WTC11 (cell line): ENCODE results near the gene ARHGEF38.

ENCODE experiments used
- ATF2 ChIP-seq: sonication (generic); formaldehyde crosslinking; IDR thresholded peaks from 2 replicates; pipeline ENCODE4 v1.8.1; 2022; ENCODE audit warnings: low read depth, missing genetic modification reagents, borderline replicate concordance
- CTCF ChIP-seq: fragments of 200-600 bp; IDR thresholded peaks from 2 replicates; pipeline ENCODE4 v1.8.0; 2022; ENCODE audit warnings: antibody characterized with exemption
- ETV6 ChIP-seq: sonication (generic); formaldehyde crosslinking; IDR thresholded peaks from 2 replicates; pipeline ENCODE4 v1.8.1; 2022; ENCODE audit warnings: mild to moderate bottlenecking, missing genetic modification reagents
- ZNF121 ChIP-seq: sonication (generic); formaldehyde crosslinking; IDR thresholded peaks from 2 replicates; pipeline ENCODE4 v1.8.0; 2023; ENCODE audit warnings: missing genetic modification reagents
- ZNF281 ChIP-seq: sonication (generic); formaldehyde crosslinking; IDR thresholded peaks from 2 replicates; pipeline ENCODE4 v1.8.0; 2023; ENCODE audit warnings: mild to moderate bottlenecking, missing genetic modification reagents
- ZNF317 ChIP-seq: sonication (generic); formaldehyde crosslinking; IDR thresholded peaks from 2 replicates; pipeline ENCODE4 v1.8.1; 2023; ENCODE audit warnings: low read depth, mild to moderate bottlenecking, moderate library complexity, missing genetic modification reagents, borderline replicate concordance
- TF ChIP-seq, protein P1 (sequence below): sonication (generic); formaldehyde crosslinking; IDR thresholded peaks from 2 replicates; pipeline ENCODE4 v1.8.1; 2023; ENCODE audit warnings: mild to moderate bottlenecking, moderate library complexity, missing genetic modification reagents
- TF ChIP-seq, protein P2 (sequence below): fragments of 250-450 bp; sonication (Bioruptor Pico); IDR thresholded peaks from 2 replicates; pipeline ENCODE4 v1.9.0; 2021; ENCODE audit warnings: mild to moderate bottlenecking, borderline replicate concordance

DNA sequence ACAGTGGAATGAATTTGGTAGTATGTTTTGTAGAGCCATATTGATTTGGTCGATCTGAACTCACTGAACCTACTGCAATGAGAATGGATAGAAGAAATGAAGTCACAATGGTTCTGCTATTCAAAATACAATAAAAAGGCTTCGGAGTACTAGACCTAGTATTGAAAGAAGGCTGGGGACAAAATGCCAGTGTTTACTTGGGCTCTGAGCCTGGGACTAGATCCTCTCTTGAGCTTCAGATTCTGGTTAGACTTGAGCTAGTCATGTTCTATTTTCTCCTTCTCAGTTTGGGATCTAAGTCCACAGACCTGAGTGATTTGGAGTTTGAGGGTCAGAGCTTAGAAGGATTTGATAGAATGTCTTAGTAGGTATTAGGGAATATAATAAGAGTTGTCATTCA lies 146.2 kb downstream of the ARHGEF38 start:
- TF ChIP-seq CTCF (no peak), ATF2 (CRISPR knock-in tag) (no peak), ZNF121 (CRISPR knock-in tag) (no peak), ETV6 (CRISPR knock-in tag) (no peak), ZNF281 (no peak), ZNF317 (CRISPR knock-in tag) (no peak)
- TF ChIP-seq, protein P1, sequence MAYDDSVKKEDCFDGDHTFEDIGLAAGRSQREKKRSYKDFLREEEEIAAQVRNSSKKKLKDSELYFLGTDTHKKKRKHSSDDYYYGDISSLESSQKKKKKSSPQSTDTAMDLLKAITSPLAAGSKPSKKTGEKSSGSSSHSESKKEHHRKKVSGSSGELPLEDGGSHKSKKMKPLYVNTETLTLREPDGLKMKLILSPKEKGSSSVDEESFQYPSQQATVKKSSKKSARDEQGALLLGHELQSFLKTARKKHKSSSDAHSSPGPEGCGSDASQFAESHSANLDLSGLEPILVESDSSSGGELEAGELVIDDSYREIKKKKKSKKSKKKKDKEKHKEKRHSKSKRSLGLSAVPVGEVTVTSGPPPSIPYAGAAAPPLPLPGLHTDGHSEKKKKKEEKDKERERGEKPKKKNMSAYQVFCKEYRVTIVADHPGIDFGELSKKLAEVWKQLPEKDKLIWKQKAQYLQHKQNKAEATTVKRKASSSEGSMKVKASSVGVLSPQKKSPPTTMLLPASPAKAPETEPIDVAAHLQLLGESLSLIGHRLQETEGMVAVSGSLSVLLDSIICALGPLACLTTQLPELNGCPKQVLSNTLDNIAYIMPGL (CRISPR knock-in tag), result no peak
- TF ChIP-seq, protein P2, sequence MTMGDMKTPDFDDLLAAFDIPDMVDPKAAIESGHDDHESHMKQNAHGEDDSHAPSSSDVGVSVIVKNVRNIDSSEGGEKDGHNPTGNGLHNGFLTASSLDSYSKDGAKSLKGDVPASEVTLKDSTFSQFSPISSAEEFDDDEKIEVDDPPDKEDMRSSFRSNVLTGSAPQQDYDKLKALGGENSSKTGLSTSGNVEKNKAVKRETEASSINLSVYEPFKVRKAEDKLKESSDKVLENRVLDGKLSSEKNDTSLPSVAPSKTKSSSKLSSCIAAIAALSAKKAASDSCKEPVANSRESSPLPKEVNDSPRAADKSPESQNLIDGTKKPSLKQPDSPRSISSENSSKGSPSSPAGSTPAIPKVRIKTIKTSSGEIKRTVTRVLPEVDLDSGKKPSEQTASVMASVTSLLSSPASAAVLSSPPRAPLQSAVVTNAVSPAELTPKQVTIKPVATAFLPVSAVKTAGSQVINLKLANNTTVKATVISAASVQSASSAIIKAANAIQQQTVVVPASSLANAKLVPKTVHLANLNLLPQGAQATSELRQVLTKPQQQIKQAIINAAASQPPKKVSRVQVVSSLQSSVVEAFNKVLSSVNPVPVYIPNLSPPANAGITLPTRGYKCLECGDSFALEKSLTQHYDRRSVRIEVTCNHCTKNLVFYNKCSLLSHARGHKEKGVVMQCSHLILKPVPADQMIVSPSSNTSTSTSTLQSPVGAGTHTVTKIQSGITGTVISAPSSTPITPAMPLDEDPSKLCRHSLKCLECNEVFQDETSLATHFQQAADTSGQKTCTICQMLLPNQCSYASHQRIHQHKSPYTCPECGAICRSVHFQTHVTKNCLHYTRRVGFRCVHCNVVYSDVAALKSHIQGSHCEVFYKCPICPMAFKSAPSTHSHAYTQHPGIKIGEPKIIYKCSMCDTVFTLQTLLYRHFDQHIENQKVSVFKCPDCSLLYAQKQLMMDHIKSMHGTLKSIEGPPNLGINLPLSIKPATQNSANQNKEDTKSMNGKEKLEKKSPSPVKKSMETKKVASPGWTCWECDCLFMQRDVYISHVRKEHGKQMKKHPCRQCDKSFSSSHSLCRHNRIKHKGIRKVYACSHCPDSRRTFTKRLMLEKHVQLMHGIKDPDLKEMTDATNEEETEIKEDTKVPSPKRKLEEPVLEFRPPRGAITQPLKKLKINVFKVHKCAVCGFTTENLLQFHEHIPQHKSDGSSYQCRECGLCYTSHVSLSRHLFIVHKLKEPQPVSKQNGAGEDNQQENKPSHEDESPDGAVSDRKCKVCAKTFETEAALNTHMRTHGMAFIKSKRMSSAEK (CRISPR knock-in tag), result no peak
